AG04449 (cell line): Measurements from ENCODE around the gene DIRAS2.
A peak's percentile ranks its signal among the peaks of the same experiment; 100 is the strongest.

Experiments
- CTCF ChIA-PET: fragments of 350-600 bp; formaldehyde crosslinking; extraction: SDS; loops from one replicate; lab custom pipeline; 2021; ENCODE audit warnings: antibody characterized with exemption; lab: Yijun Ruan, JAX
- POLR2A ChIA-PET: fragments of 400-600, 350-600 bp; formaldehyde crosslinking; extraction: SDS; loops from one replicate; lab custom pipeline; 2020; ENCODE audit warnings: antibody characterized with exemption, inconsistent platforms; lab: Yijun Ruan, JAX
- DNase-seq: peaks from one replicate; pipeline ENCODE4 v3.0.0-alpha.2; 2010; ENCODE audit warnings: low read depth, low spot score
- H3K4me3 ChIP-seq: 2 replicates; pipeline ENCODE4 v1.5.1; 2011; ENCODE audit warnings: low read depth, mild to moderate bottlenecking, control low read depth, low read length
- TF ChIP-seq, protein P1 (sequence below): IDR thresholded peaks from one replicate; pipeline ENCODE4 v1.5.1; 2011; ENCODE audit warnings: mild to moderate bottlenecking, moderate library complexity, low read length, control low read depth, inconsistent platforms; ENCODE audit not compliant: insufficient read depth; ENCODE audit errors: missing control alignments

Gene DIRAS2, protein sequence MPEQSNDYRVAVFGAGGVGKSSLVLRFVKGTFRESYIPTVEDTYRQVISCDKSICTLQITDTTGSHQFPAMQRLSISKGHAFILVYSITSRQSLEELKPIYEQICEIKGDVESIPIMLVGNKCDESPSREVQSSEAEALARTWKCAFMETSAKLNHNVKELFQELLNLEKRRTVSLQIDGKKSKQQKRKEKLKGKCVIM

DNA sequence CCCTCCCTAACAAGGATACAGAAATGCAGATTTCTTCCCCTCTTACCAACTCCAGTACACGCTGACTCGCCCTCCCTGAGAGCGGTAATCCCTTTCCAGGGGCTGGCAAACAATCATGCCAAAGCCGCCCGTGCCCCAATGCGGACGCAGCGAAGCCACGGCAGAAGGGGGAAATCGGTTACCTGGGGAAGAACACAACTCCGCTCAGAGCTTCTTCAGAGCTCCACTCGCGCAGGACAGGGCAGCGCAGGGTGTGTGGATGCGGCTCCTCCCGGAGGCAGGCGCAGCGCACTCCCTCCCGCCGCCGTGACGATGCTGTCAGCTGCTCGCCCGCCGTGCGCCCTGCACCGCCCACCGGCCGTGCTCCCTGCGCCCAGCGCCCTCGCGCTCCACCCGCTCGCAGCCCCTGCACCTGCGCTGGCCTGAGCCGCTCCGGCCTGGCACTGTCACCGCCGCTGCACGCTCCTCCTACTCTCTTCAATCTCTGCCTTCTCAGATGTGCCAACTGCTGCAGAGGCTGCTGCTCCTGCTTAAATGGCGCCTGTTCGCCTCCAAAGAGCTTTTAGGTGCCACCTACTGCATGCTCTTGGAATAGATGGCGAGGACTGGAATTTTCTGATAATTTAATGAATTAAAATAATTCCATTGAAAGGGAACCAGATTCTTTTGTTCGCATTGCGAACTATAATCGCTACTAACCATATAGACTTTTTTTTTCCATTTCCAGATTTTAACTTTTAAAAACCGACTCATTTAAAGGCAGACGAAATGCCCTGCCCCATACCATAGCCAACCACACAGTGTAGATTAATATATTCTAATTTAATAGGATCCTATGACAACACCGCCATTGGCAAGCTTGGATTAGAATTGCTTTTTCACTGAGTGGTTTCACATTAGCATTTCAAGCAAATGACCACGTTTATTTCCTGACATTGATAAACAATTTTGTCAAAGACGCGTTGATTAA, at the start of gene DIRAS2:
Gene DIRAS2, minus strand, starts transcription at position 255 of the 970 bp plus-strand sequence. CDS start 28,997 bp downstream, outside the sequence.
- TF ChIP-seq, protein P1, sequence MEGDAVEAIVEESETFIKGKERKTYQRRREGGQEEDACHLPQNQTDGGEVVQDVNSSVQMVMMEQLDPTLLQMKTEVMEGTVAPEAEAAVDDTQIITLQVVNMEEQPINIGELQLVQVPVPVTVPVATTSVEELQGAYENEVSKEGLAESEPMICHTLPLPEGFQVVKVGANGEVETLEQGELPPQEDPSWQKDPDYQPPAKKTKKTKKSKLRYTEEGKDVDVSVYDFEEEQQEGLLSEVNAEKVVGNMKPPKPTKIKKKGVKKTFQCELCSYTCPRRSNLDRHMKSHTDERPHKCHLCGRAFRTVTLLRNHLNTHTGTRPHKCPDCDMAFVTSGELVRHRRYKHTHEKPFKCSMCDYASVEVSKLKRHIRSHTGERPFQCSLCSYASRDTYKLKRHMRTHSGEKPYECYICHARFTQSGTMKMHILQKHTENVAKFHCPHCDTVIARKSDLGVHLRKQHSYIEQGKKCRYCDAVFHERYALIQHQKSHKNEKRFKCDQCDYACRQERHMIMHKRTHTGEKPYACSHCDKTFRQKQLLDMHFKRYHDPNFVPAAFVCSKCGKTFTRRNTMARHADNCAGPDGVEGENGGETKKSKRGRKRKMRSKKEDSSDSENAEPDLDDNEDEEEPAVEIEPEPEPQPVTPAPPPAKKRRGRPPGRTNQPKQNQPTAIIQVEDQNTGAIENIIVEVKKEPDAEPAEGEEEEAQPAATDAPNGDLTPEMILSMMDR, result peak; percentile 23
- peak within 1 kb of the TSS; percentile 53 for H3K4me3 ChIP-seq
- CTCF ChIA-PET, result interaction anchor here (1.2 to 1.3 kb wide), 2 partner anchors 10 to 1045 kb away, joined by 3 read pairs; no protein-coding TSS in a partner anchor
- no peak for DNase-seq
- POLR2A ChIA-PET, result no interaction called here

DNA sequence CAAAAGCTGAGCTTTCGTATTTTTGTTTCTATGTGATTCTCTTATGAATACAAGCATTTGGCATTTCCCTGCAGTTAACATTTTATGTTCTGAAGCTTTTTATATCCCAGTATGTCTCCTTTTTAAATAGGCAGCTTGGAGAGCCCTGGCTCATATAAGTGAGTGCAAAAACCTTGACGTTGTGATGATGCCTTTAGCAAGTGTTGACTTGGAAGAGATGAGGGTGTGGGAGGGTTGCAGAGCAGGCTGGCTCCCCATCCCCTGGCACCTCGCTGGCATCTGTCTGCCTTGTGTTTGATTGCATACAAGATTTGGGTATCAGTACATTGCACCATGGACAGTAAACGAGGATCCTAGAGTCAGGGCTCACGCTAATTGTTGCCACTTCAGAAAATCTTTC, 42.1 kb upstream of the DIRAS2 start:
- no peak for DNase-seq
- ChIA-PET CTCF (no interaction called here), POLR2A (no interaction called here)
- H3K4me3 ChIP-seq, result no peak overlapping the region
- TF ChIP-seq, protein P1, result no peak

DNA sequence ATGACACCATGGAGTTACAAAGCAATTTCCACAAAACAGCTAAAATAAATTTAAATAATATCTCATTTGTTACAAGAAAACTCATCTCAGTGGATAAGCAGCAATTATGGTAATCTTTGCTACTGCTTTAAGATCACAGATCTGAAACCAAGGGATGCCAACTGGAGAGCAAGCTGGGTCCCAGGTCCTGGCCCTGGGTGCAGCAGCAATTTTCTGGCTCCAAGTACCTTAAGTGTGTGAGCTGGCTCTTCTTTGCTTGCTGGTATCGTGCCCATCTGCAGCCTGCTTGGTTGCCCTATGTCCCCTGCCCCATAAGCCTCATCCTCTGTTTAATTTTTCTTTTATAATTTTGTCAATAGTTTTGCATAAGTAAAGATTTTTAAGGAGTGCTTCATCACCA, 41.5 kb upstream of the DIRAS2 start:
- POLR2A ChIA-PET, result no interaction called here
- CTCF ChIA-PET, result no interaction called here

DNA sequence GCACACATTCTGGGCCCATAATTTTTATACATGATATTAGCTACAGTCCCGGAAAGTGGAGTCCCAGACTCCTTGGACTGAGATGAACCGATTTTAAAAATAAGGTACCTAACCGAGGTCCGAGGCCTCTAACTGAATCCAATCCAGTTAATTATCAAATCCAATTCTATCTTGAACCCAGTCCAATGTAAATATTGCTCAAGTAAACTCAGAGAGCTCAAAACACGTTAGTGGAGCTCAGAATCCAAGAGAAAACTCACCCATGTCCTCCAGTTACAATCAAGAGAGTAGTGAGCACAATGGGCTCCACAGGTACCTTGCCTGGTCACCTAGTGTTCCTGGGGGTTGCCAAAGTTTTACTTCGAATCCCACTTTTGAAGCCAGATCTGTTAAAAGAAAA, 37.9 kb upstream of the DIRAS2 start:
- CTCF ChIA-PET, result no interaction called here
- no peak for DNase-seq
- no peak overlapping the region for H3K4me3 ChIP-seq
- TF ChIP-seq, protein P1, result no peak
- POLR2A ChIA-PET, result no interaction called here

More for the DNA sequence above, 41.5 kb upstream of the DIRAS2 start:
- TF ChIP-seq, protein P1, result no peak
- H3K4me3 ChIP-seq, result no peak overlapping the region
- no peak for DNase-seq

DNA sequence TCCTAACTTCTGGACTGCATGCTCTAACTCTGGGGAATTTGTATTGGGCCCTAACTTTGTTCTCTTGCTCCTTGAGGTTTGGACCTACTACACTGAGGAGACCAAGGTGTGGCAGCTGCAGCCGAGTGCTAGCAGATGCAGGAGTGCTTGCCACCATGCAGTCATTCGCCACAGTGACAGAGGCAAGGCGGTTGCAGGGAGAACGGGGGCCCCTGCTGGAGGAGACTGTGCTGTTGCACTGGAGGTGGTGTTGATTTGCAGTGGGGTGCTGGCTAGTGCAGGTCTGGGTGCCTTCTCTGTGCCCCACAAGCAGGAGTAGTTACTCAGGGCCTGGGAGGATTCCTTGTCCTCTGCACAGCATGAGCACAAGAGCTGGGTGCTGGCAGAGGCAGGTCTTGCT, 22.4 kb upstream of the DIRAS2 start:
- ChIA-PET CTCF (no interaction called here), POLR2A (no interaction called here)
- H3K4me3 ChIP-seq, result no peak overlapping the region
- DNase-seq, result no peak
- TF ChIP-seq, protein P1, result no peak
